ENCODE measurements around the gene PTPN1. TPM values are rescaled to one million over a fixed set of nuclear protein-coding genes. Genes with fewer than 3 reads are reported as not detected.

Gene PTPN1
- total and polyA plus RNA-seq, 2 donors (not counting 3 experiments of a cell fraction or from before 2014, with no cell fraction given): 41.1 to 64.3 TPM

DNA sequence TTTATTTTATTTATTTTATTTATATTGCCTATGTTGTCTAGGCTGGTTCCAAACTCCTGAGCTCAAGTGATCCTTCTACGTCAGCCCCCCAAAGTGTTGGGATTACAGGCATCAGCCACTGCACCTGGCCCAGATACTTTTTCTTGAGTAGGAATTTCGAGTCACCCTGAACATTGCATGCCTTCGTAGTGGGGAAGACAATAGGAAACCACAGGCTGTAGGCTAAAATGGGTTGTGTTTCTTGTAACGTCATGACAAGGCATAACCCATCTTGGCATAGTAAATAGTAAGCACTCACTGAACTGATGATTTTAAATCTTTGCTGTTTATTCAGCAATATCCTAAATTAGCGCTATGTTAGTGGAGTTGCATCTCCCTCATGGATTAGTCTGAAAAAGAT, 34.9 kb downstream of the PTPN1 start:
- ChIA-PET POLR2A (no interaction called here), CTCF (interaction anchor here (12.9 kb wide), 1 partner anchor 13 kb away, joined by 99 read pairs; no protein-coding TSS in a partner anchor)
- Histone ChIP-seq H4K20me1 (replicated peaks; ENCODE audit: control insufficient read depth, extremely low read depth, insufficient read depth, low read length) (no peaks in the 10 kb centered on the region), H3K4me1 (ENCODE audit: control insufficient read depth, extremely low read depth, insufficient read depth, low read length) (peaks cover 38% of the 10 kb centered on the region), H3K4me3 (replicated peaks in 1 of 3; ENCODE audit: insufficient read depth in 1 of 3, low read depth in 1 of 3, low read length in 3 of 3) (no peak overlapping the region), H3K36me3 (ENCODE audit: control insufficient read depth in 2 of 2, extremely low read depth in 1 of 2, insufficient read depth in 2 of 2, low read length in 2 of 2) (peaks cover 2 to 4% of the 10 kb centered on the region in 2 experiments), H3K9ac (replicated peaks; ENCODE audit: extremely low read depth, insufficient read depth, low read length) (no peak overlapping the region), H2AFZ (ENCODE audit: low read depth, low read length) (no peak overlapping the region), H3K27ac (ENCODE audit: insufficient read depth, low read depth, low read length) (no peak overlapping the region), H3K27me3 (ENCODE audit: control insufficient read depth in 2 of 2, insufficient read depth in 2 of 2, low read length in 2 of 2) (no peaks in the 10 kb centered on the region), H3K4me2 (ENCODE audit: insufficient read depth, low read length) (no peak overlapping the region), H3K9me1 (replicated peaks; ENCODE audit: control insufficient read depth, extremely low read depth, insufficient read depth, low read length) (no peaks in the 10 kb centered on the region), H3K79me2 (ENCODE audit: control insufficient read depth, insufficient read depth, low read length) (peaks cover 81% of the 10 kb centered on the region), H3K9me3 (replicated peaks; ENCODE audit: control insufficient read depth, insufficient read depth, low read length) (no peaks in the 10 kb centered on the region)
- dilution Hi-C loops (cut with MboI; ENCODE audit: extremely low pct_ligation_motif_present, low sequenced_read_pairs): no loop called here
- no peak for DNase-seq (ENCODE audit: low read depth, low spot score)
- TF ChIP-seq GATA2 (IDR thresholded peaks at IDR 0.05; ENCODE audit: insufficient read depth, insufficient read length, low read depth, low read length) (no peak), POLR2AphosphoS5 (IDR thresholded peaks at IDR 0.05; ENCODE audit: insufficient read depth, low read depth, low read length) (no peak), MYC (IDR thresholded peaks at IDR 0.05; ENCODE audit: low read depth, low read length) (no peak), EZH2 (IDR thresholded peaks at IDR 0.05; ENCODE audit: borderline replicate concordance, low read depth, low read length, severe bottlenecking) (no peak), JUN (IDR thresholded peaks at IDR 0.05; ENCODE audit: borderline replicate concordance, insufficient read depth, insufficient read length, low read depth) (no peak), FOS (IDR thresholded peaks at IDR 0.05; ENCODE audit: borderline replicate concordance, insufficient read depth, low read length) (no peak), POLR2A (IDR thresholded peaks at IDR 0.05; ENCODE audit: low read depth, low read length) (no peak)
- TF ChIP-seq, protein P1, sequence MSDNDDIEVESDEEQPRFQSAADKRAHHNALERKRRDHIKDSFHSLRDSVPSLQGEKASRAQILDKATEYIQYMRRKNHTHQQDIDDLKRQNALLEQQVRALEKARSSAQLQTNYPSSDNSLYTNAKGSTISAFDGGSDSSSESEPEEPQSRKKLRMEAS (IDR thresholded peaks at IDR 0.05; ENCODE audit: insufficient read depth, insufficient read length): no peak
- TF ChIP-seq, protein P2, sequence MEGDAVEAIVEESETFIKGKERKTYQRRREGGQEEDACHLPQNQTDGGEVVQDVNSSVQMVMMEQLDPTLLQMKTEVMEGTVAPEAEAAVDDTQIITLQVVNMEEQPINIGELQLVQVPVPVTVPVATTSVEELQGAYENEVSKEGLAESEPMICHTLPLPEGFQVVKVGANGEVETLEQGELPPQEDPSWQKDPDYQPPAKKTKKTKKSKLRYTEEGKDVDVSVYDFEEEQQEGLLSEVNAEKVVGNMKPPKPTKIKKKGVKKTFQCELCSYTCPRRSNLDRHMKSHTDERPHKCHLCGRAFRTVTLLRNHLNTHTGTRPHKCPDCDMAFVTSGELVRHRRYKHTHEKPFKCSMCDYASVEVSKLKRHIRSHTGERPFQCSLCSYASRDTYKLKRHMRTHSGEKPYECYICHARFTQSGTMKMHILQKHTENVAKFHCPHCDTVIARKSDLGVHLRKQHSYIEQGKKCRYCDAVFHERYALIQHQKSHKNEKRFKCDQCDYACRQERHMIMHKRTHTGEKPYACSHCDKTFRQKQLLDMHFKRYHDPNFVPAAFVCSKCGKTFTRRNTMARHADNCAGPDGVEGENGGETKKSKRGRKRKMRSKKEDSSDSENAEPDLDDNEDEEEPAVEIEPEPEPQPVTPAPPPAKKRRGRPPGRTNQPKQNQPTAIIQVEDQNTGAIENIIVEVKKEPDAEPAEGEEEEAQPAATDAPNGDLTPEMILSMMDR (IDR thresholded peaks at IDR 0.05; ENCODE audit: extremely low read depth in 1 of 2, insufficient read depth in 1 of 2, low read depth in 1 of 2, low read length in 2 of 2): no peak
- no peak for FAIRE-seq
- intact Hi-C loops (cut with micrococcal nuclease): no loop called here
- BruUV-seq (replicated peaks): no TSS peak

Measured in endothelial cell of umbilical vein (primary cell).